ENCODE measurements around the gene RBBP4. TPM values are rescaled to one million over a fixed set of nuclear protein-coding genes. Genes with fewer than 3 reads are reported as not detected.

The RBBP4 gene
- total RNA-seq, 4 donors from 2014 or later, result 85.4 to 113 (median 93.2) TPM

GRCh38 chr1:32725615-32725982, 74.6 kb downstream of the RBBP4 start:
- no peak for ATAC-seq (ENCODE audit: low FRiP score)
- no peak for DNase-seq (ENCODE audit: low spot score)
- no peak for TF ChIP-seq CTCF (IDR thresholded peaks at IDR 0.05)

- ATAC-seq (ENCODE audit: low FRiP score) (no peak), DNase-seq (ENCODE audit: low spot score) (no peak)
- no peak for TF ChIP-seq CTCF (IDR thresholded peaks at IDR 0.05)
Measured at GRCh38 chr1:32727876-32728275, 76.9 kb downstream of the RBBP4 start.

GRCh38 chr1:32728413-32729077, 77.5 kb downstream of the RBBP4 start:
- no peak for ATAC-seq (ENCODE audit: low FRiP score)

GRCh38 chr1:32729254-32730046, 78.4 kb downstream of the RBBP4 start:
- DNase-seq (ENCODE audit: low spot score) (no peak), ATAC-seq (ENCODE audit: low FRiP score) (no peak)
- TF ChIP-seq CTCF (IDR thresholded peaks at IDR 0.05), result no peak

More at GRCh38 chr1:32728413-32729077, 77.5 kb downstream of the RBBP4 start:
- no peak for TF ChIP-seq CTCF (IDR thresholded peaks at IDR 0.05)
- no peak for DNase-seq (ENCODE audit: low spot score)

GRCh38 chr1:32733582-32734321, 82.7 kb downstream of the RBBP4 start:
- DNase-seq (ENCODE audit: low spot score), result no peak
- TF ChIP-seq CTCF (IDR thresholded peaks at IDR 0.05), result no peak
- no peak for ATAC-seq (ENCODE audit: low FRiP score)

Small RNA genes lying within 50 kb of the gene (small RNA-seq; reads per million reads assigned to genes)
- gene RF00019, result not detected

Other genes with a start within 250 kb of the RBBP4 start
- under 1 TPM in 1 of 4 donors, not detected in 3; under 0.01 TPM for gene ZBTB8B, start 186.1 kb upstream of the RBBP4 start, total RNA-seq
- 10 to 100 TPM in 1 of 4 donors, 1 to 10 TPM in 3; 5.4 to 10.9 (median 7.0) TPM for gene ZBTB8A, start 111.8 kb upstream of the RBBP4 start, total RNA-seq
- 10 to 100 TPM; 12.5 to 36.7 (median 23.3) TPM for gene ZBTB8OS, start 658 bp upstream of the RBBP4 start, total RNA-seq
- gene SYNC, start 51.6 kb downstream of the RBBP4 start, total RNA-seq, result 10 to 100 TPM; 14.8 to 27.4 (median 22.1) TPM
- gene YARS1, start 166.2 kb downstream of the RBBP4 start, total RNA-seq, result 100 to 1,000 TPM in 1 of 4 donors, 10 to 100 TPM in 3; 59.1 to 124 (median 62.6) TPM
- gene S100PBP, start 166.4 kb downstream of the RBBP4 start, total RNA-seq, result 10 to 100 TPM; 20.4 to 47.6 (median 28.4) TPM
- 1 to 10 TPM in 3 of 4 donors, under 1 TPM in 1; 0.48 to 3.0 (median 1.6) TPM for gene FNDC5, start 219.7 kb downstream of the RBBP4 start, total RNA-seq
- gene HPCA, start 235.3 kb downstream of the RBBP4 start, total RNA-seq, result 1 to 10 TPM in 1 of 4 donors, not detected in 3; 1.2 TPM